Ascending aorta (tissue), 2 donors: ENCODE results near the gene SNX8. TPM values are rescaled to one million over a fixed set of nuclear protein-coding genes. Genes with fewer than 3 reads are reported as not detected.

Experiments
- DNase-seq, 2 donors: peaks; one replicate each; pipeline ENCODE4 v3.0.0-alpha.2; 2019; ENCODE audit warnings: low spot score in 2 of 2
- H3K27ac ChIP-seq, 2 donors: fragments of 200-600 bp; sonication (generic); one replicate each; pipeline ENCODE4 v1.5.1; 2016 to 2017; ENCODE audit warnings: mild to moderate bottlenecking in 1 of 2
- H3K27me3 ChIP-seq: fragments of 200-600 bp; sonication (generic); one replicate; pipeline ENCODE4 v1.5.1; 2017
- H3K36me3 ChIP-seq, 2 donors: fragments of 200-600 bp; sonication (generic); one replicate each; pipeline ENCODE4 v1.5.1; 2016
- H3K4me1 ChIP-seq, 2 donors: fragments of 200-600 bp; sonication (generic); one replicate each; pipeline ENCODE4 v1.5.1; 2016 to 2017; ENCODE audit warnings: mild to moderate bottlenecking in 1 of 2
- H3K4me3 ChIP-seq, 2 donors: fragments of 200-600 bp; sonication (generic); one replicate each; pipeline ENCODE4 v1.5.1; 2016 to 2017; ENCODE audit warnings: mild to moderate bottlenecking in 1 of 2
- H3K9me3 ChIP-seq, 2 donors: fragments of 200-600 bp; sonication (generic); one replicate each; pipeline ENCODE4 v1.5.1; 2016
- CTCF ChIP-seq, 3 experiments: fragments of 200-600 bp in 2 of 3; fragments of 450-650 bp in 1 of 3; sonication (generic) in 2 of 3; IDR thresholded peaks; one replicate each; pipeline ENCODE4 v1.5.1; 2016 to 2019; ENCODE audit warnings: antibody characterized with exemption in 3 of 3, mild to moderate bottlenecking in 1 of 3, moderate library complexity in 1 of 3
- intact Hi-C: fragments of 100-400 bp; cut with DNase I; formaldehyde crosslinking; loops from one replicate; pipeline ENCODE4 v1.15.1; 2023
- total RNA-seq: library from RNA; depleted of rRNA; stranded (reverse); fragments of >200 nt; gene quantifications from one replicate; pipeline ENCODE4 v1.1.0, GENCODE V29; 2016

SNX8 gene
- total RNA-seq, 1 donor from 2014 or later = 12.2 TPM

GRCh38 chr7:2247141-2247995, 66.9 kb downstream of the SNX8 start:
- TF ChIP-seq CTCF (IDR thresholded peaks at IDR 0.05) = peak in 2 of 3 experiments; percentile 35 to 42
- intact Hi-C loops = no loop called here

GRCh38 chr7:2245883-2246675, 68.2 kb downstream of the SNX8 start:
- TF ChIP-seq CTCF (IDR thresholded peaks at IDR 0.05) = no peak
- Histone ChIP-seq H3K36me3 (no peaks in the 10 kb centered on the region), H3K27ac (no peak overlapping the region), H3K4me3 (no peak overlapping the region), H3K9me3 (no peaks in the 10 kb centered on the region), H3K4me1 (peaks cover 3 to 10% of the 10 kb centered on the region in 2 donors), H3K27me3 (no peaks in the 10 kb centered on the region)
- intact Hi-C loops = no loop called here
- DNase-seq = no peak

More at GRCh38 chr7:2247141-2247995, 66.9 kb downstream of the SNX8 start:
- no peaks in the 10 kb centered on the region for H3K9me3 ChIP-seq
- H3K4me3 ChIP-seq = no peak overlapping the region
- DNase-seq = no peak
- no peaks in the 10 kb centered on the region for H3K27me3 ChIP-seq
- no peaks in the 10 kb centered on the region for H3K36me3 ChIP-seq
- H3K27ac ChIP-seq = no peak overlapping the region
- peaks cover 3 to 7% of the 10 kb centered on the region in 2 donors for H3K4me1 ChIP-seq

GRCh38 chr7:2244404-2244995, 69.7 kb downstream of the SNX8 start:
- TF ChIP-seq CTCF (IDR thresholded peaks at IDR 0.05) = no peak
- Histone ChIP-seq H3K27me3 (no peaks in the 10 kb centered on the region), H3K27ac (no peak overlapping the region), H3K4me1 (peaks cover 3 to 16% of the 10 kb centered on the region in 2 donors), H3K9me3 (no peaks in the 10 kb centered on the region), H3K4me3 (no peak overlapping the region), H3K36me3 (peaks cover 0 to 2% of the 10 kb centered on the region in 2 donors)
- intact Hi-C loops = loop anchor here (5.0 kb wide), 2 partner anchors 68 to 108 kb away; partner anchors contain the start of genes EIF3B and SNX8
- no peak for DNase-seq

- H3K4me1 ChIP-seq = peaks cover 3 to 16% of the 10 kb centered on the region in 2 donors
- no peak for DNase-seq
- H3K9me3 ChIP-seq = no peaks in the 10 kb centered on the region
- H3K36me3 ChIP-seq = peaks cover 9 to 12% of the 10 kb centered on the region in 2 donors
- intact Hi-C loops = loop anchor here (2.0 to 5.0 kb wide), 3 partner anchors 69 to 159 kb away; partner anchors contain the start of genes CHST12, EIF3B and SNX8
- no peak overlapping the region for H3K27ac ChIP-seq
- no peak for TF ChIP-seq CTCF (IDR thresholded peaks at IDR 0.05)
- H3K4me3 ChIP-seq = no peak overlapping the region
- no peaks in the 10 kb centered on the region for H3K27me3 ChIP-seq
Measured at GRCh38 chr7:2243458-2243857, 70.8 kb downstream of the SNX8 start.
